ENCODE results near the gene PRKAR1B.

DNA sequence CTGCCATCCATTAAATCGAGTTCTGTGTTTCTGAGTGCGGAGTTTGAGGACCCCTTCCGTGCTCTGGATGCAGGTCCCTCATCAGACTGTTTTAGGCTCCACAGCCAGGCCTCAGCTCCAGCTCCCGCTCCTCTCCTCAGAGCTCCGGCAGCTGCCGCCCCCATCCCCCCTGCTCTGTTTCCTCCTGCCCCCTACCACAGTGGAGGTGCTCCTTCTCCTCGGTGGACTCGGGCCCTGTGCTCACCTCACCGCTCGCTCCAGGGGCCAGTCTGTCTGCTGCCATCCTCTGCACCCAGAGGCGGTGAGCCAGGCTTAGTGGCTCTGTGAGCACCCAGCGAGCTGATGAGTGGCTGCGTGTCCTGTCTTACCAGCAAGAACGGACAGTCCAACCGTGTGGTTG, 21.4 kb upstream of the PRKAR1B start:
- TF ChIP-seq POLR2AphosphoS5 (IDR thresholded peaks at IDR 0.05) (no peak), POLR2A (IDR thresholded peaks at IDR 0.05) (no peak), EP300 (IDR thresholded peaks at IDR 0.05) (no peak)
- TF ChIP-seq, protein P1, sequence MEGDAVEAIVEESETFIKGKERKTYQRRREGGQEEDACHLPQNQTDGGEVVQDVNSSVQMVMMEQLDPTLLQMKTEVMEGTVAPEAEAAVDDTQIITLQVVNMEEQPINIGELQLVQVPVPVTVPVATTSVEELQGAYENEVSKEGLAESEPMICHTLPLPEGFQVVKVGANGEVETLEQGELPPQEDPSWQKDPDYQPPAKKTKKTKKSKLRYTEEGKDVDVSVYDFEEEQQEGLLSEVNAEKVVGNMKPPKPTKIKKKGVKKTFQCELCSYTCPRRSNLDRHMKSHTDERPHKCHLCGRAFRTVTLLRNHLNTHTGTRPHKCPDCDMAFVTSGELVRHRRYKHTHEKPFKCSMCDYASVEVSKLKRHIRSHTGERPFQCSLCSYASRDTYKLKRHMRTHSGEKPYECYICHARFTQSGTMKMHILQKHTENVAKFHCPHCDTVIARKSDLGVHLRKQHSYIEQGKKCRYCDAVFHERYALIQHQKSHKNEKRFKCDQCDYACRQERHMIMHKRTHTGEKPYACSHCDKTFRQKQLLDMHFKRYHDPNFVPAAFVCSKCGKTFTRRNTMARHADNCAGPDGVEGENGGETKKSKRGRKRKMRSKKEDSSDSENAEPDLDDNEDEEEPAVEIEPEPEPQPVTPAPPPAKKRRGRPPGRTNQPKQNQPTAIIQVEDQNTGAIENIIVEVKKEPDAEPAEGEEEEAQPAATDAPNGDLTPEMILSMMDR (IDR thresholded peaks at IDR 0.05) = no peak

Measured in stomach (tissue), 4 donors.